CD4-positive, alpha-beta T cell treated with Interleukin-4 for 1 hour (primary cell): ENCODE measurements around the gene TPCN2.
A peak's percentile ranks its signal among the peaks of the same experiment; 100 is the strongest.
"Not testable (repeated sequence)": the region's sequence is repeated elsewhere in the genome, so short reads cannot be mapped to it uniquely, and the experiment has no call there.

Experiments
- DNase-seq, 2 donors: peaks; one replicate each; pipeline ENCODE4 v3.0.0-alpha.2; 2020 to 2022

The TPCN2 gene

GRCh38 chr11:69048694-69049489, at the start of gene TPCN2:
Gene TPCN2 (plus strand): TSS chr11:69048932. CDS start chr11:69048998, 66 bp downstream.
- DNase-seq: peak; percentile 94 to 96

GRCh38 chr11:68999093-68999747, 49.5 kb upstream of the TPCN2 start:
- no peak for DNase-seq

GRCh38 chr11:68999748-69000355, 48.9 kb upstream of the TPCN2 start:
- not testable (repeated sequence) for DNase-seq

- DNase-seq: no peak
Measured at GRCh38 chr11:69000391-69000790, 48.3 kb upstream of the TPCN2 start.

- no peak for DNase-seq
Measured at GRCh38 chr11:69000831-69001242, 47.9 kb upstream of the TPCN2 start.

- DNase-seq: no peak
Measured at GRCh38 chr11:69001243-69002081, 47.3 kb upstream of the TPCN2 start.

GRCh38 chr11:69002110-69002569, 46.6 kb upstream of the TPCN2 start:
- DNase-seq: no peak

GRCh38 chr11:69002570-69003231, 46.0 kb upstream of the TPCN2 start:
- DNase-seq: no peak

GRCh38 chr11:69003301-69003865, 45.3 kb upstream of the TPCN2 start:
- no peak for DNase-seq

GRCh38 chr11:69003866-69004367, 44.8 kb upstream of the TPCN2 start:
- no peak for DNase-seq

- no peak for DNase-seq
Measured at GRCh38 chr11:69004411-69005182, 44.1 kb upstream of the TPCN2 start.

GRCh38 chr11:69005183-69005630, 43.5 kb upstream of the TPCN2 start:
- DNase-seq: no peak

GRCh38 chr11:69005631-69006368, 42.9 kb upstream of the TPCN2 start:
- DNase-seq: no peak

- DNase-seq: no peak
Measured at GRCh38 chr11:69006816-69007215, 41.9 kb upstream of the TPCN2 start.

- no peak for DNase-seq
Measured at GRCh38 chr11:69007975-69008381, 40.8 kb upstream of the TPCN2 start.

- DNase-seq: no peak
Measured at GRCh38 chr11:69008737-69009440, 39.8 kb upstream of the TPCN2 start.

- DNase-seq: no peak
Measured at GRCh38 chr11:69009441-69010211, 39.1 kb upstream of the TPCN2 start.

GRCh38 chr11:69010361-69010891, 38.3 kb upstream of the TPCN2 start:
- no peak for DNase-seq
